Activated naive CD4-positive, alpha-beta T cell treated with anti-CD3 and anti-CD28 coated beads for 36 hours (primary cell): ENCODE data around the gene UNC13B. TPM values are rescaled to one million over a fixed set of nuclear protein-coding genes. Genes with fewer than 3 reads are reported as not detected.

Experiments
- CTCF ChIA-PET: fragments of 350-600 bp; sonication (Branson Sonifier 250); formaldehyde crosslinking; loops from one replicate; lab custom pipeline; 2021; ENCODE audit warnings: antibody characterized with exemption; lab: Charles Lee
- DNase-seq: peaks from one replicate; pipeline ENCODE4 v3.0.0-alpha.2; 2020
- H3K27ac Mint-ChIP-seq: one replicate; pipeline ENCODE4 v1.8.0; 2021; ENCODE audit warnings: mild to moderate bottlenecking, mixed read lengths
- H3K27me3 Mint-ChIP-seq: one replicate; pipeline ENCODE4 v1.8.0; 2021; ENCODE audit warnings: low read depth, mixed read lengths
- H3K36me3 Mint-ChIP-seq: one replicate; pipeline ENCODE4 v1.8.0; 2021; ENCODE audit warnings: low read depth, mixed read lengths
- H3K4me1 Mint-ChIP-seq: one replicate; pipeline ENCODE4 v1.8.0; 2021; ENCODE audit warnings: low read depth, mixed read lengths
- H3K4me3 Mint-ChIP-seq: one replicate; pipeline ENCODE4 v1.8.0; 2021; ENCODE audit warnings: mild to moderate bottlenecking, moderate library complexity, mixed read lengths
- H3K9me3 Mint-ChIP-seq: one replicate; pipeline ENCODE4 v1.8.0; 2021; ENCODE audit warnings: mixed read lengths
- intact Hi-C: fragments of 100-400 bp; cut with micrococcal nuclease; formaldehyde crosslinking; loops from one replicate; pipeline ENCODE4 v1.15.1; 2023
- total RNA-seq, 2 experiments: library from RNA; stranded (reverse); gene quantifications; one replicate each; pipeline ENCODE4 v1.2.3, GENCODE V29; 2021

The UNC13B gene
- total RNA-seq, 2 experiments from 2014 or later, result 5.4 to 6.4 TPM

- no peak overlapping the region for H3K4me3 Mint-ChIP-seq
- no peaks in the 10 kb centered on the region for H3K36me3 Mint-ChIP-seq
- CTCF ChIA-PET, result interaction anchor here (1.3 kb wide), 1 partner anchor 115 kb away, joined by 3 read pairs; no protein-coding TSS in a partner anchor
- H3K4me1 Mint-ChIP-seq, result no peaks in the 10 kb centered on the region
- no peak for DNase-seq
- intact Hi-C loops, result no loop called here
- no peak overlapping the region for H3K27ac Mint-ChIP-seq
- H3K27me3 Mint-ChIP-seq, result peaks cover 3% of the 10 kb centered on the region
- no peaks in the 10 kb centered on the region for H3K9me3 Mint-ChIP-seq
Observed at GRCh38 chr9:35436933-35437332, 275.1 kb downstream of the UNC13B start.

- H3K9me3 Mint-ChIP-seq, result no peaks in the 10 kb centered on the region
- CTCF ChIA-PET, result interaction anchor here (1.5 kb wide), 1 partner anchor 108 kb away, joined by 5 read pairs; no protein-coding TSS in a partner anchor
- H3K36me3 Mint-ChIP-seq, result no peaks in the 10 kb centered on the region
- intact Hi-C loops, result no loop called here
- no peaks in the 10 kb centered on the region for H3K4me1 Mint-ChIP-seq
- no peak overlapping the region for H3K27ac Mint-ChIP-seq
- no peak for DNase-seq
- no peak overlapping the region for H3K4me3 Mint-ChIP-seq
- H3K27me3 Mint-ChIP-seq, result peaks cover 10% of the 10 kb centered on the region
Observed at GRCh38 chr9:35446012-35446411, 284.2 kb downstream of the UNC13B start.

GRCh38 chr9:35448496-35448895 lies 286.7 kb downstream of the UNC13B start:
- H3K9me3 Mint-ChIP-seq, result peaks cover 3% of the 10 kb centered on the region
- H3K27me3 Mint-ChIP-seq, result peaks cover 16% of the 10 kb centered on the region
- no peak overlapping the region for H3K27ac Mint-ChIP-seq

GRCh38 chr9:35452481-35452880 lies 290.7 kb downstream of the UNC13B start:
- DNase-seq, result no peak
- Mint-ChIP-seq H3K27ac (no peak overlapping the region), H3K4me1 (no peaks in the 10 kb centered on the region), H3K9me3 (peaks cover 11% of the 10 kb centered on the region), H3K4me3 (no peak overlapping the region), H3K27me3 (peaks cover 18% of the 10 kb centered on the region), H3K36me3 (no peaks in the 10 kb centered on the region)
- intact Hi-C loops, result no loop called here
- CTCF ChIA-PET, result no interaction called here

More at GRCh38 chr9:35448496-35448895, 286.7 kb downstream of the UNC13B start:
- H3K36me3 Mint-ChIP-seq, result no peaks in the 10 kb centered on the region
- DNase-seq, result no peak
- CTCF ChIA-PET, result no interaction called here
- no peak overlapping the region for H3K4me3 Mint-ChIP-seq
- no peaks in the 10 kb centered on the region for H3K4me1 Mint-ChIP-seq
- intact Hi-C loops, result no loop called here

GRCh38 chr9:35453786-35454185 lies 292.0 kb downstream of the UNC13B start:
- Mint-ChIP-seq H3K4me3 (no peak overlapping the region), H3K4me1 (no peaks in the 10 kb centered on the region), H3K9me3 (peaks cover 11% of the 10 kb centered on the region), H3K36me3 (no peaks in the 10 kb centered on the region), H3K27me3 (peaks cover 18% of the 10 kb centered on the region), H3K27ac (no peak overlapping the region)
- CTCF ChIA-PET, result interaction anchor here (0.8 kb wide), 1 partner anchor 10 kb away, joined by 3 read pairs; no protein-coding TSS in a partner anchor
- no peak for DNase-seq
- intact Hi-C loops, result no loop called here

Other genes with a start within 250 kb of the UNC13B start
- not detected for gene PHF24, start 203.7 kb upstream of the UNC13B start, total RNA-seq
- gene DNAJB5, start 172.3 kb upstream of the UNC13B start, total RNA-seq, result 10 to 100 TPM; 11.4 to 12.0 TPM
- gene VCP, start 89.4 kb upstream of the UNC13B start, total RNA-seq, result 100 to 1,000 TPM; 218 to 226 TPM
- 100 to 1,000 TPM; 109 to 118 TPM for gene FANCG, start 82.1 kb upstream of the UNC13B start, total RNA-seq
- gene PIGO, start 65.4 kb upstream of the UNC13B start, total RNA-seq, result 10 to 100 TPM; 22.8 to 23.7 TPM
- gene STOML2, start 58.9 kb upstream of the UNC13B start, total RNA-seq, result 100 to 1,000 TPM; 165 to 168 TPM
- gene ATOSB, start 46.1 kb upstream of the UNC13B start, total RNA-seq, result 1 to 10 TPM; 3.4 to 3.7 TPM